GM23338 (cell line): ENCODE results near the gene COX7B2. TPM values are rescaled to one million over a fixed set of nuclear protein-coding genes. Genes with fewer than 3 reads are reported as not detected.

Experiments used
- ATAC-seq: fragments of 200-7000 bp; cut with Tn5 transposase; 3 replicates; pipeline ENCODE4 v1.9.1; 2020
- DNase-seq: peaks from one replicate; pipeline ENCODE4 v3.0.0-alpha.2; 2015; ENCODE audit warnings: low spot score
- H2AFZ ChIP-seq: fragments of 200-600 bp; sonication (generic); 2 replicates; pipeline ENCODE4 v1.8.0; 2016; ENCODE audit warnings: antibody characterized with exemption, mild to moderate bottlenecking, moderate library complexity
- H3F3A ChIP-seq: fragments of 200-600 bp; sonication (generic); replicated peaks from 2 replicates; pipeline ENCODE4 v1.8.0; 2017; ENCODE audit warnings: antibody characterized with exemption, mixed run types, low read depth
- H3K27ac ChIP-seq: fragments of 200-600 bp; sonication (generic); 2 replicates; pipeline ENCODE4 v1.6.1; 2016; ENCODE audit warnings: low read depth
- H3K27me3 ChIP-seq: fragments of 200-600 bp; sonication (generic); 2 replicates; pipeline ENCODE4 v1.8.0; 2016; ENCODE audit warnings: mild to moderate bottlenecking, mixed run types, moderate library complexity; ENCODE audit not compliant: insufficient read depth
- H3K36me3 ChIP-seq: fragments of 200-600 bp; sonication (generic); 2 replicates; pipeline ENCODE4 v1.8.0; 2016; ENCODE audit warnings: mild to moderate bottlenecking; ENCODE audit not compliant: insufficient read depth
- H3K4me1 ChIP-seq: fragments of 200-600 bp; sonication (generic); 2 replicates; pipeline ENCODE4 v1.8.0; 2016; ENCODE audit warnings: mild to moderate bottlenecking, moderate library complexity; ENCODE audit not compliant: insufficient read depth
- H3K4me2 ChIP-seq: fragments of 200-600 bp; sonication (generic); 2 replicates; pipeline ENCODE4 v1.7.1; 2017; ENCODE audit warnings: mixed run types
- H3K4me3 ChIP-seq: fragments of 200-600 bp; sonication (generic); 2 replicates; pipeline ENCODE4 v1.6.1; 2016; ENCODE audit warnings: mixed run types
- H3K79me2 ChIP-seq: fragments of 200-600 bp; sonication (generic); replicated peaks from 2 replicates; pipeline ENCODE4 v1.8.0; 2017; ENCODE audit warnings: mild to moderate bottlenecking; ENCODE audit not compliant: insufficient read depth
- H3K9me2 ChIP-seq: fragments of 200-600 bp; sonication (generic); 2 replicates; pipeline ENCODE4 v1.8.0; 2017; ENCODE audit not compliant: insufficient read depth
- H4K20me1 ChIP-seq: fragments of 200-600 bp; sonication (generic); replicated peaks from 2 replicates; pipeline ENCODE4 v1.8.0; 2017; ENCODE audit warnings: mild to moderate bottlenecking; ENCODE audit not compliant: insufficient read depth
- H3K27ac Mint-ChIP-seq: 2 replicates; pipeline ENCODE4 v1.8.0; 2020; ENCODE audit warnings: inconsistent platforms, mild to moderate bottlenecking, moderate library complexity, mixed read lengths
- H3K27me3 Mint-ChIP-seq: 3 replicates; pipeline ENCODE4 v1.8.0; 2022; ENCODE audit warnings: low read depth, mild to moderate bottlenecking, moderate library complexity, mixed read lengths, inconsistent platforms; ENCODE audit not compliant: insufficient read depth, poor library complexity
- H3K36me3 Mint-ChIP-seq: 3 replicates; pipeline ENCODE4 v1.8.0; 2021; ENCODE audit warnings: low read depth, mild to moderate bottlenecking, inconsistent platforms, moderate library complexity, mixed read lengths
- H3K4me1 Mint-ChIP-seq: 3 replicates; pipeline ENCODE4 v1.8.0; 2020; ENCODE audit warnings: mild to moderate bottlenecking, inconsistent platforms, mixed read lengths
- H3K4me3 Mint-ChIP-seq: 3 replicates; pipeline ENCODE4 v1.8.0; 2021; ENCODE audit warnings: moderate library complexity, mild to moderate bottlenecking, inconsistent platforms, mixed read lengths
- H3K9me3 Mint-ChIP-seq: 3 replicates; pipeline ENCODE4 v1.8.0; 2020; ENCODE audit warnings: moderate library complexity, mild to moderate bottlenecking, inconsistent platforms, mixed read lengths
- CREB1 ChIP-seq: fragments of 250-450 bp; sonication (Bioruptor Pico); IDR thresholded peaks from 2 replicates; pipeline ENCODE4 v1.5.0; 2020; ENCODE audit warnings: low read depth, mild to moderate bottlenecking, moderate library complexity
- CTCF ChIP-seq, 2 experiments: fragments of 200-600 bp in 1 of 2; sonication (generic) in 1 of 2; conservative IDR thresholded peaks; 2 replicates each; pipeline versions ENCODE4 v1.5.1 to v1.6.1; 2016 to 2017; ENCODE audit warnings: antibody characterized with exemption in 2 of 2, low read depth in 2 of 2, mild to moderate bottlenecking in 2 of 2, moderate library complexity in 1 of 2
- EZH2 ChIP-seq: fragments of 200-600 bp; sonication (generic); IDR thresholded peaks from one replicate; pipeline ENCODE4 v1.8.0; 2017; ENCODE audit warnings: antibody characterized with exemption, mild to moderate bottlenecking, low read depth; ENCODE audit not compliant: unreplicated experiment
- NANOG ChIP-seq: IDR thresholded peaks from 2 replicates; pipeline ENCODE4 v1.6.1; 2016; ENCODE audit warnings: antibody characterized with exemption, borderline replicate concordance
- POLR2AphosphoS5 ChIP-seq: IDR thresholded peaks from 2 replicates; pipeline ENCODE4 v1.6.1; 2016; ENCODE audit warnings: antibody characterized with exemption, low read depth
- REST ChIP-seq: IDR thresholded peaks from one replicate; pipeline ENCODE4 v1.6.1; 2018; ENCODE audit warnings: antibody characterized with exemption; ENCODE audit not compliant: unreplicated experiment
- STAT1 ChIP-seq: IDR thresholded peaks from one replicate; pipeline ENCODE4 v1.6.1; 2016; ENCODE audit warnings: antibody characterized with exemption; ENCODE audit not compliant: unreplicated experiment
- ZNF114 ChIP-seq: fragments of 250-450 bp; sonication (Bioruptor Pico); IDR thresholded peaks from 2 replicates; pipeline ENCODE4 v1.5.0; 2020; ENCODE audit warnings: mild to moderate bottlenecking, moderate library complexity
- ZNF331 ChIP-seq: fragments of 250-450 bp; sonication (Bioruptor Pico); IDR thresholded peaks from 2 replicates; pipeline ENCODE4 v1.5.0; 2020; ENCODE audit warnings: low read depth, mild to moderate bottlenecking, moderate library complexity
- ZNF462 ChIP-seq: fragments of 250-450 bp; sonication (Bioruptor Pico); IDR thresholded peaks from 2 replicates; pipeline ENCODE4 v1.5.0; 2020; ENCODE audit warnings: mild to moderate bottlenecking, moderate library complexity
- polyA plus RNA-seq: library from polyadenylated mRNA; unstranded; fragments of >200 nt; fragmentation: Nextera tagmentation; extraction: Ambion mirVana; gene quantifications from 2 replicates; pipeline ENCODE4 v1.2.1, GENCODE V29; 2016
- total RNA-seq: library from RNA; depleted of rRNA; stranded (reverse); fragments of >200 nt; shearing (Covaris generic); gene quantifications from 2 replicates; pipeline ENCODE4 v1.2.3, GENCODE V29; 2014

The COX7B2 gene
- total and polyA plus RNA-seq, 2 experiments from 2014 or later = not detected

- Mint-ChIP-seq H3K4me1 (no peaks in the 10 kb centered on the region), H3K27ac (no peak overlapping the region), H3K4me3 (no peak overlapping the region), H3K36me3 (peaks cover 4% of the 10 kb centered on the region; the same call in 1 of the 3 replicates), H3K27me3 (no peaks in the 10 kb centered on the region), H3K9me3 (peaks cover 78% of the 10 kb centered on the region)
- ATAC-seq (no peak), DNase-seq (no peak)
- no peak for TF ChIP-seq STAT1
- TF ChIP-seq CTCF (conservative IDR thresholded peaks at IDR 0.05; ENCODE audit: low read depth in 2 of 2) = no peak
- TF ChIP-seq REST = no peak
- TF ChIP-seq CREB1 (CRISPR knock-in tag) = no peak
- no peak for TF ChIP-seq ZNF331 (CRISPR knock-in tag)
- TF ChIP-seq POLR2AphosphoS5 = no peak
- TF ChIP-seq EZH2 = no peak
- no peak for TF ChIP-seq ZNF114 (CRISPR knock-in tag)
- TF ChIP-seq NANOG = no peak
- TF ChIP-seq ZNF462 = no peak
- no peaks in the 10 kb centered on the region for H3F3A ChIP-seq
- H3K4me1 ChIP-seq = no peaks in the 10 kb centered on the region
- H2AFZ ChIP-seq = no peak overlapping the region
- H3K9me2 ChIP-seq = peaks cover 17% of the 10 kb centered on the region
- no peak overlapping the region for H3K4me2 ChIP-seq
- no peaks in the 10 kb centered on the region for H3K36me3 ChIP-seq
- no peak overlapping the region for H3K27ac ChIP-seq
- no peaks in the 10 kb centered on the region for H3K79me2 ChIP-seq
- no peak overlapping the region for H3K4me3 ChIP-seq
- no peaks in the 10 kb centered on the region for H3K27me3 ChIP-seq
- no peaks in the 10 kb centered on the region for H4K20me1 ChIP-seq
These were observed 19.0 kb downstream of the COX7B2 start for GRCh38 chr4:46890056-46890455.
